IMR-90 (cell line): Measurements from ENCODE around the gene ELAC1. TPM values are rescaled to one million over a fixed set of nuclear protein-coding genes. Genes with fewer than 3 reads are reported as not detected.

Experiments used
- microRNA-seq, 2 experiments: library from miRNA; stranded (forward) in 1 of 2; unstranded in 1 of 2; fragments of 10-50 nt in 1 of 2; fragments of <30 nt in 1 of 2; gene quantifications in 1 of 2; microRNA quantifications in 1 of 2; one replicate each; pipeline versions ENCODE3 to v1.1.0; 2013 to 2020; ENCODE audit not compliant: insufficient read depth in 1 of 2, insufficient read length in 1 of 2, unreplicated experiment in 1 of 2
- polyA plus RNA-seq, 3 experiments: library from polyadenylated mRNA; depleted of rRNA; stranded (reverse); fragments of >200 nt; gene quantifications; 2 replicates each; pipeline ENCODE4 v1.2.3, GENCODE V29; 2012; ENCODE audit warnings: low replicate concordance in 1 of 3
- small RNA-seq, 5 experiments: library from RNA; depleted of rRNA; stranded (forward); fragments of <200 nt; gene quantifications; one replicate each; pipeline ENCODE3, GENCODE V24; 2012
- total RNA-seq: library from RNA; depleted of rRNA; stranded (reverse); fragments of >200 nt; gene quantifications from 2 replicates; pipeline ENCODE4 v1.2.3, GENCODE V29; 2012; rRNA removed

The ELAC1 gene
- total and polyA plus RNA-seq, 2 of the 4 experiments (the other 2 are of a cell fraction): 5.2 to 8.4 TPM

Small RNAs within 50 kb of the gene (microRNA-seq; reads per million reads assigned to microRNA genes)
- not detected for gene RF00019 (ENCODE audit: insufficient read depth, insufficient read length)

Small RNAs within 50 kb of the gene (small RNA-seq; reads per million reads assigned to genes)
- 0 reads per million in 5 experiments for gene RF00019

Other genes with a start within 250 kb of the ELAC1 start
- not detected in 2 replicates for gene MRO, start 148.0 kb upstream of the ELAC1 start, total RNA-seq
- not detected in 2 replicates for gene MRO, start 148.0 kb upstream of the ELAC1 start, polyA plus RNA-seq (2012; rRNA removed)
- gene ME2, start 88.9 kb upstream of the ELAC1 start, total RNA-seq: 32.6 and 50.0 TPM in 2 replicates
- 25.4 and 29.7 TPM in 2 replicates for gene ME2, start 88.9 kb upstream of the ELAC1 start, polyA plus RNA-seq (2012; rRNA removed)
- 145 and 194 TPM in 2 replicates for gene SMAD4, start 62.2 kb downstream of the ELAC1 start, total RNA-seq
- 54.3 and 57.6 TPM in 2 replicates for gene SMAD4, start 62.2 kb downstream of the ELAC1 start, polyA plus RNA-seq (2012; rRNA removed)
- gene MEX3C, start 229.6 kb downstream of the ELAC1 start, total RNA-seq: 42.8 and 50.9 TPM in 2 replicates
- gene MEX3C, start 229.6 kb downstream of the ELAC1 start, polyA plus RNA-seq (2012; rRNA removed): 25.9 and 26.0 TPM in 2 replicates